T-helper 2 cell treated with Interferon-gamma antibody and Interleukin-4, amounts not matched to agents 100 ng/mL and 5 ng/mL, for 36 hours (primary cell): ENCODE measurements around the gene SHOC1. TPM values are rescaled to one million over a fixed set of nuclear protein-coding genes. Genes with fewer than 3 reads are reported as not detected.
"Not testable (repeated sequence)": the region's sequence is repeated elsewhere in the genome, so short reads cannot be mapped to it uniquely, and the experiment has no call there.

Experiments
- intact Hi-C: fragments of 100-400 bp; cut with micrococcal nuclease; formaldehyde crosslinking; loops from one replicate; pipeline ENCODE4 v1.15.1; 2023
- total RNA-seq: library from RNA; stranded (reverse); gene quantifications from 2 replicates; pipeline ENCODE4 v1.2.3, GENCODE V29; 2022

SHOC1 gene
- total RNA-seq: not detected in 2 replicates

GRCh38 chr9:111794835-111795556, at the start of gene SHOC1:
TSS of gene SHOC1 (minus strand) at chr9:111794937. CDS start at chr9:111791418, 3,519 bp downstream.
- intact Hi-C loops: no loop called here

DNA sequence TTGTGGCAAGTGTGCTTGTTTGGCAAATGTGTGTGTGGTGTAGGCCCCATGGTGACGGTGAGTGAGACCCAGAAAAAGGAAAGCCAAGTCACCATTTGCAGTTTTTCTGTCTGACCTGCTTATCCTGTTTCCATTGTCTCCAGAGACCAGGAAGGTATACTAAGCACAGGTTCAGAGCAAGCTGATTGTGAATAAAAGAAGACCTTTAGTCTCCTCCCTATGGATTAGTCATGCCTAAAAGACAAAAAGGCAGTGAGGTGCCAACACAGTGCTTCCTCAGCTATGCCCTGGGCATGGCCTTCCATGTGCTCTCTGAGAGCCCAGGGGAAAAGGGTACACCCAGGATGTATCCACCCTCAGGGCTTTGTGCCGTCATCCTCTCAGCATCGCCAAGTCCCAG, 49.2 kb upstream of the SHOC1 start:
- intact Hi-C loops: no loop called here

DNA sequence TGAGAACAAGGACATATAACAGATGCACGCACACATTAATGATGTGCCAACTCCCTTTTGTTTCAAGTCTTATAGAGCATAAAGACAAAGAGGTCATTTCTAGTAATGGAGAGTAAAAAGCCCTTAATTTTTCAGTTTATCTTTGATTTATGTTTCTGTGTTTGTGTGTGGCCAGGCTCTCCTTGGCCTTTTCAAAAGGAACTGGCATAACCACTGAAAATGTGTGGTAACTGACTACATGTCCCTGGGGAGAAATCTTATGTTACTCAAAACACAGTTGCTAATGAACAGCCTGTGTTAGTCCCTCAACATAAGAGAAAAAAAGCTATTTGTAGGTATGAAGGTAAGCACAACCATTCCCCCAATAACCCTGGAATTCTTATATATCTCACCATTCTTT, 47.6 kb upstream of the SHOC1 start:
- intact Hi-C loops: no loop called here

DNA sequence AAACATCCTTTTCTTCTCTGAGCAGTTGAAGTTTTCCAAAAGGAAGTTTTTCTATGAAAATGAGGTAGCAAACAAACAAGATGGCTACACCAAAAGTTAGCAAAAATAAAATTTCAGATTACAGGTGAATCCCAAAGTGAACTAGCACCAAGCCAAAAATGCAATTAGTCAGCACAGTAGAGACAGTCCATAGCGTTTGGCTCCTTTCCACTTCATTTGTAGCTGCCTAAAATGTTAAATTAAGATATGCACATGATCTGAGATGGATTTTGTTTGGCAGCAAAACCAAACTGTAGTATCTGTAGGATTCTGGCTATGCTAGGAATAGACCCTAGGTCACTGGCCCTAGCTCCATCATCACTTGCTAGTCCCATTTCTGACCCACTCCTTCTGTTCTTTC, 45.7 kb upstream of the SHOC1 start:
- intact Hi-C loops: no loop called here

- intact Hi-C loops: no loop called here
Measured at GRCh38 chr9:111839987-111840386, 45.2 kb upstream of the SHOC1 start.

DNA sequence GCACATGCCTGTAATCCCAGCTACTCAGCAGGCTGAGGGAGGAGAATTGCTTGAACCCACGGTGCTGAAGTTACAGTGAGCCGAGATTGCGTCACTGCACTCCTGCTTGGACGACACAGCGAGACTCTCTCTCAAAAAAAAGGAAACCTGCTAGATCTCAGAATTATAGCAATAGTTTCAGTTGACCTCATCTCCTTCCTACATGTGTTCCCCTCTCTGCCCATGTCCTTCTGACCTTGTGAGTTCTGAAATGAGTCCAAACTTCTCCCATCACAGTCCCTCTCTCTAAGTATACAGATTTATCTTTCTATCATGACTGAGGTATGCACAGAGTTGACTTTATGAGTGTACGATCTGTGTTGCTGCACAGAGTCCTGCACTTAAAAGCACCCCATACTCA, 44.6 kb upstream of the SHOC1 start:
- intact Hi-C loops: no loop called here

DNA sequence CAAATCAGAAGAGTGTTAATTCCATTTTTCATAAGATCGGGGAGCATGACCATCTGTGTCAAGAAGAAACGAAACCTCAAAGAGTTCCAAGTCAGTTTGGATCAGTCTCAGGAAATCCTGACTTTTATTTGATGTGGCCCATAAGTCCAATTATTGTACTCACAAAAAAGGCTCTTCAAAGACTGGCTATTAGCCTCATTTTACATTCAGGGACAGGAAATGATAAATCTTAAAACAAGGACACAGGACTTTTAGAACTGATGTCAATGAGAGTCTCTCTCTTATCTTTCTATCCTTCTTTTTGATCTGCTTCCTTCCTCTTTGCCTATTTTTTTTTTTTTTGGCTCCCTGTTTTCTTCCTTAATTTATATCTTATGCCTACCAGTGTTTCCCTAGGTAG, 43.7 kb upstream of the SHOC1 start:
- intact Hi-C loops: no loop called here

- intact Hi-C loops: no loop called here
Measured at GRCh38 chr9:111836311-111836710, 41.6 kb upstream of the SHOC1 start.

GRCh38 chr9:111833941-111834340, 39.2 kb upstream of the SHOC1 start:
- intact Hi-C loops: no loop called here

DNA sequence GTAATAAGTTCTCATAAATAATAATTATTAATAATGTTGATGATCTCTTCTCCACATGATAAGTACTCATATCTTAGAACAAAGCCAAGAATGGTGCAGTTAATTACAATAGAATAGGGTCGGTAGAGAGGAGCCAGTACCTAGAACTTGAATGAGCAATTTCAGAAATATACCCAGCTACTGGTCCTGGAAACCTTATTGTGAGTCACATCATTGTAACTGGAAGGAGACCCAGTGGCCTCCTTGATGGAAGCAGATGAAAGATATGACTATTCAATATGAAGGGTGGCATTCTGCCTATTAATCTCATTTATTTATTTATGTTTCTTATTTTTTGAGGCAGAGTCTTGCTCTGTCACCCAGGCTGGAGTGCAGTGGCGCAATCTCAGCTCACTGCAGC, 37.7 kb upstream of the SHOC1 start:
- intact Hi-C loops: no loop called here

GRCh38 chr9:111831371-111832108, 36.8 kb upstream of the SHOC1 start:
- intact Hi-C loops: no loop called here

GRCh38 chr9:111828193-111828592, 33.5 kb upstream of the SHOC1 start:
- intact Hi-C loops: loop anchor here (1.0 kb wide), 1 partner anchor 246 kb away; no protein-coding TSS in a partner anchor

GRCh38 chr9:111825468-111826145, 30.9 kb upstream of the SHOC1 start:
- intact Hi-C loops: no loop called here

DNA sequence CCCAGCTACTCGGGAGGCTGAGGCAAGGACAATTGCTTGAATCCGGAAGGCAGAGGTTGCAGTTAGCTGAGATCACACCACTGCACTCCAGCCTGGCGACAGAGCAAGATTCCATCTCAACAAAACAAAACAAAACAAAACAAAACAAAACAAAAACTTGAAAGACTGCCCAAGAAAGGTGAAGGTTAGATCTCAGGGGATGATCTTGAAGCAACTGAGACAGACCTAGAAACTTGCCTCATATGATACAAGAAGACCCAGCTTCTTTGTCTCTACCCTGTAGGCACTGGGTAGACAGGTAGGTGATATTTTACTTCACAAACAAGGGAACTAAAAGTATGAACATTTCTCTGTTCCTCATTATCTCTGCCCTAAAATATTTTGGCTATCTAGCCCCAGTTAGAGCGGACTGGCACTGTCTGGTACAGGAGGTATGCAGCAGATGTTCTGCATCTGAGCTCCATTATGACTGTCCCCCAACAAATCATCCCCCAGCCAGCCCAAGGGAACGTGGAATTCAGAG, 26.3 kb upstream of the SHOC1 start:
- intact Hi-C loops: no loop called here

- intact Hi-C loops: no loop called here
Measured at GRCh38 chr9:111819360-111819759, 24.6 kb upstream of the SHOC1 start.

DNA sequence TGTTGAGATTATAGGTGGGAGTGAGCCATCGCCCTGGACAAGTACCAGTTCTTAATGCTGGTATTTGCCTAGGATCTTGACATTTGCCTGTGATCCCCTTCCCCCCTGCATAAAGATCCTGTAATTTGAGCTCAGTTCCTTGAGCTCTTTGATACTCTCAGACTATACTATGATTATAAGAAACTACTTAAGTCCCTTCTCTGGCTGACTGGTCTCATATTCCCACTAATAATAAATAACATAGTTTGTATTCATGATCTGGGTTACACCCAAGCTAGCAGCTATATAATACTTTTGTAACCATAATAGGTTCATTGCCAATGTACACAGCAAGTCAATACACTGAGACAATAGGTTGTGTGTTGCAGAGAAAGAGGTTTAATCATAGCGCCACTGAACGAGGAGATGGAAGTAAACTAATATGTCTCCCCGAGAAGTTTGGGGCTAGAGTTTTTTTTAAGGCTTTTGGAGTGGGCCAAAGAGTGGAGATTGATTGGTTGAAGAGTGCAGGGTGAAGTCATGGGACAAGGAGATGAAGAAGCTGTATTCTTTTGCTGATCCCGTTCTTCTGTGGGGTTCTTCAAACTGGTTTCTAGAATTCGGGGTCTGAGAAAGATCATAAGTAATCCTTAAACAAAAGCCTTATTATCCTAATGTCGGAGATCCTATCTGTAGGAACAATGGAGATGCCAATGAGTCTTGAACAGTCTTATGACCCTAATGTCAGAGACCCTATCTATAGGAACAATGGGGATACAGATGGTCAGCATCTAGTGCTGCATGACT, 20.7 kb upstream of the SHOC1 start:
- intact Hi-C loops: no loop called here

- intact Hi-C loops: no loop called here
Measured at GRCh38 chr9:111812337-111812736, 17.6 kb upstream of the SHOC1 start.

DNA sequence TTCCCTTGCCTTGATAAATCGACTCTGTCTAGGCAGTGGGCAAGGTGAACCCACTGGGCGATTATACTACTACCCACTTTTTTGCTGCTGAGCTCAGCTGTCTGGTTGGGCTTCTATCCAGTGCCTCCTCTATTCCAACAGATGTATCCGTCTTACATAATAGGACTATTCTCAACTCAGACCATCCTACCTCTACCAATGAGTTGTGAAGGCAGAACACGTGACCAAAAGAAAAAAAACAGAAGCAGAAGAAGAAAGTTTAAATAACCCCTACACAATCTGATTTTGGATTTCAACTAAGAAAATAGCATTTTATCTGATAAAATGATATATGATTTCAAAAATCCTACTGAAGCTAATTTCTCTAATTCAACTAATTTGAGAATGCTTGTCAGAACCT, 16.2 kb upstream of the SHOC1 start:
- intact Hi-C loops: no loop called here

DNA sequence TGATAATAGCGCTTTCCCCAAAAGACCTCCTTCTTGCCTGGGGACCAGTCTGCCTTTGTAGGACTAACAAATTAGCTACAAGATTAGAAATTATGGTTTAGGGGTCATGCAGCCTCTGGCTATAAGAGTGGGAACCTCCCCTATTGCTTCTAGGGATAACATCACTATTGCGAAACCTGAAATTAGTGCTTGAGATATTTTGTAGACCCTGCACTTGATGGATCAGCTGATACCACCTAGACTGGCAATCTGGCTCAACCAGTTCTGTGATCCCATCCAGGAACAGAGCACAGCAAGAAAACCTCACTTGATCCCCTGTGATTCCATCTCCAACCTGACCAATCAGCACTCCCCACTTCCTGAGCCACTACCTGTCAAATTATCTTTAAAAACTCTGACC, 15.7 kb upstream of the SHOC1 start:
- intact Hi-C loops: not testable (repeated sequence)

DNA sequence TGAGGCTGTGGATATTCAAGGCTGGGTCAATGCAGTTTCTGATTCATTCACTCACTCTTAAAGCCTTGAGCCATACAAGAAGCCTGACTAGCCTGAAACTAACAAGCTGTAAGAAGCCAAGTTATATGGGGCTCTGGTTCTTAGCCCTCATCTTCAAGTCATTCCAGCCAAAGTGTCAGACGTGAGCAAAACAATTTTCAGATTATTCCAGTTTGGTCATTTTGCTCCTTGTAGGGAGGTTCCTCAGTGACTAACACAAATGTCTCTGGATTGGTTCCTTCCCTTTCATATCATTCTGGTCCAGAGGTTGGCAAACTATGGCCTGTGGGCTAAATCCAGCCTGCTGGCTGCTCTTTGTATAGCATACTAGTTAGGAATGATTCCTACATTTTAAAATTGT, 12.5 kb upstream of the SHOC1 start:
- intact Hi-C loops: no loop called here

DNA sequence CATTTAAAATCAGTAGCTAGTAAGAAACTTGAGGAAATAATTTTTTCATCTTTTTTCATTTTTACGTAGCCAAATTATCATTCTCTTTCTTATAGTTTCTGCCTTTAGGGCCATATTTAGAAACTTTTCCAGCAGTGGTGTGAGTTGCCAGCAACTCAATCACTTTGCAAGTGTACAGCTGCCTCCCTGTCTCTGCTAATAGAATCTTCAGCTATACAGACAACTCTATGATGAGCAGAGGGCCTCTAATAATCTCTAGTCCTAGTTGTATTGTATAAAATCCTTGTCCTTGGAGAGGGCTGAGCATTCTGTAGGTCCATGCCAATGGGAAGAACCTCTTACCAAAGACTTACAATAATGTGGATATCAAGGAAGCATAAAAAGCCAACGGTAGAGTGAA, 11.5 kb upstream of the SHOC1 start:
- intact Hi-C loops: no loop called here
